Airway epithelial cell (primary cell): ENCODE data around the gene KRR1. TPM values are rescaled to one million over a fixed set of nuclear protein-coding genes. Genes with fewer than 3 reads are reported as not detected.

Source experiments
- total RNA-seq: library from RNA; depleted of rRNA; stranded (reverse); fragments of >200 nt; gene quantifications from 2 replicates; pipeline ENCODE4 v1.2.3, GENCODE V29; 2015

Gene KRR1
- total RNA-seq, result 38.9 and 43.7 TPM in 2 replicates

GRCh38 chr12:75511116-75512048 lies at the start of gene KRR1:
TSS of gene KRR1 (minus strand) at chr12:75511609. CDS start at chr12:75511597, 12 bp downstream.

DNA sequence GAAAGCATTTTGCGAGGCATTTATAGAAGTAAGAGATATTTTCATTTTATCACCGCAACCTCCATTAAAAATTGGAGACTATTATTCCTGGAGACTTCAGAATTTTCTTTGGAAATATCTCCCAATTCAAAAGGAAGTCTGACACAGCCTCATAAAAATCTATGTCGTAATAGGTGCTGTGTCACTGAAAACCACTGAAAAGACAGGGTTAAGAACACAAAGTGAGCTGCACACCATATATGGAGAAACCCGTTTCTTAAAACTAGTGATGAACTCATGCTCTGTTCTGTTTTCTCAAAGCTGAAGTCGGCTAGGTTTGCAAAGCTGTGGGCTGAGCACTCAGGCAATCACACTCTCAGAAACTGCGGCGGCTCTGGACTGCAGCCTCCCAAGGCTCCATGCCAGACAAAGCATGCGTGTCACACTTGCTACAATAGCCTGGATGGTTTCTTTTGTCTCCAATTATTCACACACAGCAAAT lies 30.9 kb downstream of the KRR1 start, which contains the start of gene GLIPR1:
Gene GLIPR1 (plus strand): TSS at position 287 of the 481 bp plus-strand sequence. CDS start 126 bp downstream, at position 413.

Other genes with a start within 250 kb of the KRR1 start
- 1.7 and 3.2 TPM in 2 replicates for gene CAPS2, start 181.3 kb downstream of the KRR1 start, total RNA-seq
- not detected in 2 replicates for gene GLIPR1L1, start 176.9 kb downstream of the KRR1 start, total RNA-seq
- 0.28 and 0.56 TPM in 2 replicates for gene GLIPR1L2, start 120.5 kb downstream of the KRR1 start, total RNA-seq
- 5.6 and 8.1 TPM in 2 replicates for gene GLIPR1, start 30.9 kb downstream of the KRR1 start, total RNA-seq